ENCODE data around the gene ATP1A4. TPM values are rescaled to one million over a fixed set of nuclear protein-coding genes. Genes with fewer than 3 reads are reported as not detected.
A peak's percentile ranks its signal among the peaks of the same experiment; 100 is the strongest.

The ATP1A4 gene
- total RNA-seq, 1 experiment from 2014 or later = not detected

DNA sequence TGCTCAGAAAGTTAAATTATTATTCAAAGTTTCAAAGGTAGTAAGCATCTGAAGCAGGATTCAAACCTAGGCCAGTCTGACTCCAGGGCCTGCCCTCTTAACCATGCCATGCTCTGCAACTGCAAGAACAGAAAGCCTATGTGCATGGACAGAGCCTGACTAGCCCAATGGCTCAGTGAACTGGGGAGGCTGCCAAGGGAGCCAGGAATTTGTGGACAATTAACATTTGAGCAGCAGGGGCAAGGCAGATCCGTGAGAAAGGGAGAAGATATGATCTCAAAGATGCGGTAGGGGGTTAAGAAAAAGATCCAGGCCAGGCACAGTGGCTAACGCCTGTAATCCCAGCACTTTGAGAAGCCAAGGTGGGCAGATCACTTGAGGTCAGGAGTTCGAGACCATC lies 6.5 kb upstream of the ATP1A4 start:
- DNase-seq (ENCODE audit: low read depth) = no peak

DNA sequence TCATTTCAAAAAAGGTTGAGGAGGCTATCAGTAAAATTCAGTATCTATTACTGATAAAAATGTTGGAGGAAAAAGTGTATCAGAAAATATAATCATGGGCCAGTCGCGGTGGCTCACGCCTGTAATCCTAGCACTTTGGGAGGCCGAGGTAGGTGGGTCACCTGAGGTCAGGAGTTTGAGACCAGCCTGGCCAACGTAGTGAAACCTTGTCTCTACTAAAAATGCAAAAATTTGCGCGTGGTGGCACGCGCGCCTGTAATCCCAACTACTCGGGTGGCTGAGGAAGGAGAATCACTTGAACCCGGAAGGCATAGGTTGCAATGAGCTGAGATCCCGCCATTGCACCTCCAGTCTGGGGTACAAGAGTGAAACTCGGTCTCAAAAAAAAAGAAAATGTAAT lies 5.3 kb upstream of the ATP1A4 start:
- no peak for DNase-seq (ENCODE audit: low read depth)

DNA sequence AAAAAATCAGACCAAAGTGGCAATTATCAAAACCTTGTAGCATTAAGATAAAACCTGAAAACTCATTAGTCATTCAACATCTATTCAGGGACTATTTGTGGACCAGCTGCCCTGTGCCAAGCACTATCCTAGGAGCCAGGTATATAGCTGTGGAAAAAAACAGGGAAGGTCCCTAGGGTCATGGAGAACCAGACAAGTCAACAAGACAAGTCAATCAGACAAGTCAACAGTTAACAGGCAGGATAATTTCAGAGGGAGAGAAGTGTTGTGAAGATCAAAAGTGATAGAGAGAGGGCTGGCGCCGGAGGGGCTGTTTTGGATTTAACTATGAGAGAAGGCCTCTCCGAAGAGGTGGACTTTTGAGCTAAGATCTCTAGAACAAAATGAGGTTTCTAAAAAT lies 3.3 kb upstream of the ATP1A4 start:
- DNase-seq (ENCODE audit: low read depth) = no peak

DNA sequence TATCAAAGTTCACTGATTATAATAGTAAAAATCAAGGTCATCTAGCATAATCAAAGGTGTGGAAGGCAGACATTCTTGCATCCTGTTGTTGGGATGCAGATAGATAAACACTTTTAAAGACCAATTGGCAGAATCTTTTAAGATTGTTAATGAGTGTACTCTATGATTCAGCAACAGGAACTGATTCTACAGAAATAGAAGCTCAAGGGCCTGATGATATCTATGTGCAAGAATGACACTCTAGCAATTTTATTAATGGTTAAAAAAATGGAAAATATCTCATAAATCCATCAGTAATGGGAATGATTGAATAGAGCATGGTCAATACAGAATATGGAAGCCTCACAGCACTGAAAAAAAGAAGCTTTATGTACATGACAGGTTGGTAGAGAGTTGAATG lies 2.2 kb upstream of the ATP1A4 start:
- DNase-seq (ENCODE audit: low read depth) = no peak

DNA sequence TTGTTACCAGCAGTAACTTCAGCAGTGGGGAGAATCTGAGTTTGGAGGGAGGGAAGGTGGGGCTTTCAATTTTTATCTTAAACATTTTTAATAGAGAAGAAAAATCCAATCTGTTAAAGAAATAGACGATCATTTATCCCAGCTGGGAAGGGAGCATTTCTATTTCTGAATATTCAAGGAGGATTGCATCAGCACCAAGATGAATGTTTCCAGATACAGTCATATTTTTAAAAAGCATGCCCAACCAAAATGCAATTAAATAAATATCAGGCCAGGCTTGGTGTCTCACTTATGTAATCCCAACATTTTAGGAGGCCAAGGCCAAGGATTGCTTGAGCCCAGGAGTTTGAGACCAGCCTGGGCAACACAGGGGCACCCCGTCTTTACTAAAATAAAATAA lies 1.7 kb upstream of the ATP1A4 start:
- DNase-seq (ENCODE audit: low read depth) = peak; percentile 41

DNA sequence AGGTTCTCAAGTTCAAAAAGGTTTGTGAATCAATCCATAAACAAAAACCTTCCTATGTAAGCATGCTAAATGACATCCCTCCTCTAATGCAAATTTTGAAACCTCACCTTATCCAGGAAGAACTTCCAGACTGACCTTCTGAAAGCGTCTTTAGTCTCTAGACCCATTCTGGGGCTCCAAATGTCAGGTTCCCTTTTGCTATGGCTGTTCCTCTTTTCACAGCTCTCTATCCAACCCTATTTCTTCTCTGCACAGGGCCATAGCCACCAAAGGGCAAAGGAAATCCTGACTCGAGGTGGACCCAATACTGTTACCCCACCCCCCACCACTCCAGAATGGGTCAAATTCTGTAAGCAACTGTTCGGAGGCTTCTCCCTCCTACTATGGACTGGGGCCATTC lies 3.4 kb downstream of the ATP1A4 start:
- DNase-seq (ENCODE audit: low read depth) = no peak

DNA sequence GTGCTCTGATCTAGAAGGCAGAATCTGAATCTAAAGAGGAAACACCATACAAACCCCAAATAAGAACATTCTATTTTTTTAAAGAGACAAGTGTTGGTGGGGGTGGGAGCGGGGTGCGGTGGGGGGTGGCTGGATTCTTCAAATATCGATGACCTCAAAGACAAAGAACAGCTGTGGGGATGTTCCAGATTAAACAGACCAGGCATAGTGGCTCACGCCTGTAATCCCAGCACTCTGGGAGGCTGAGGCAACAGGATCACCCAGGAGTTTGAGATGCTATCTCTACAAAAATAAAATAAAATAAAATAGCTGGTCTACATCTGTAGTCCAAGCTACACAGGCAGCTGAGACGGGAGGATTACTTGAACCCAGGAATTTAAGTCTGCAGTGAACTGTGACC lies 5.0 kb downstream of the ATP1A4 start:
- no peak for DNase-seq (ENCODE audit: low read depth)

DNA sequence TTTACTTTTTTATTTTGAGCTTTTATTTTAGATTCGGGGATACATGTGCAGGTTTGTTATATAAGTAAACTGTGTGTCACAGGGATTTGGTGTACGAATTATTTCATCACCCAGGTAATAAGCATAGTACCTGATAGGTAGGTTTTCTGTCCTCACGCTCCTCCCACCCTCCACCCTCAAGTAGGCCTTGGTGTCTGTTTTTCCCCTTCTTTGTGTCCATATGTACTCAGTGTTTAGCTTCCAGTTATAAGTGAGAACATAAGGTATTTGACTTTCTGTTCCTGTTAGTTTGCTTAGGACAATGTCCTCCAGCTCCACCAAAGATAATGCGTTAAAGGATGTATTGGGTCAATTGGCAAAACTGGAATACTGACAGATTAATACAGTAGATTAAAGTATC lies 5.8 kb downstream of the ATP1A4 start:
- DNase-seq (ENCODE audit: low read depth) = no peak

DNA sequence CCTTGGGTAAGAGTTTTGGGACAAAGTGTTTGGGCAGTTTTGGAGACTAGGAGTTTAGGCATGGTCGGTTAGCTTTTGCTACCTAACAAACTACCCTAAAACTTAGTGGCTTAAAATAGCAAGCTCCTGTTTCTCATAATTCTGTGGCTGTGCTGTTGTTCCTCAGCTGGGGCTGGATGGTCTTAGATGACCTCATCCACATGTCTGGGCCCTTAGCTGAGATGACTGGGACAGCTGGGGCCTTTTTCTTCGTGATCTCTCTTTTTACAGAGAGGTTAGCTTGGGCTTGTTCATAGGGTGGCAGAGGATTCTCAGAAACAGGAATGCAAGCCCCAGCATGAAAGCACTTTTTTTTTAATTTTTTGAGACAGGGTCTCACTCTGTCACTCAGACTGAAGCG lies 6.6 kb downstream of the ATP1A4 start:
- DNase-seq (ENCODE audit: low read depth) = peak; percentile 73

DNA sequence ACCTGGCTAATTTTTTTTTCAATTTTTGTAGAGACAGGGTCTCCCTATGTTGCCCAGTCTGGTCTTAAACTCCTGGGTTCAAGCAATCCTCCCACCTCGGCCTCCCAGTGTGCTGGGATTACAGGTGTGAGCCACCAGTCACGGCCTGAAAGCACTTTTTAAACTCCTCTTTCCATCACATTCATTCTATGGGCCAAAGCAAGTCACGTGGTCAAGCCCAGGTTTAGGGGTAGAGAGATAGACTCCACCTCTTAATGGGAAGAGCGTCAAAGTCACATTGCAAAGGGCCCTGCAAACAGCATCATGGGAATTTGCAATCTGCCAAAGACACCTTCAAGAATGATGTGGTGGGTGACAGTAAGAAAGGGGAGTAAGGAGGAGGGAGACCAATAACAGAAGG lies 7.1 kb downstream of the ATP1A4 start:
- DNase-seq (ENCODE audit: low read depth) = no peak

DNA sequence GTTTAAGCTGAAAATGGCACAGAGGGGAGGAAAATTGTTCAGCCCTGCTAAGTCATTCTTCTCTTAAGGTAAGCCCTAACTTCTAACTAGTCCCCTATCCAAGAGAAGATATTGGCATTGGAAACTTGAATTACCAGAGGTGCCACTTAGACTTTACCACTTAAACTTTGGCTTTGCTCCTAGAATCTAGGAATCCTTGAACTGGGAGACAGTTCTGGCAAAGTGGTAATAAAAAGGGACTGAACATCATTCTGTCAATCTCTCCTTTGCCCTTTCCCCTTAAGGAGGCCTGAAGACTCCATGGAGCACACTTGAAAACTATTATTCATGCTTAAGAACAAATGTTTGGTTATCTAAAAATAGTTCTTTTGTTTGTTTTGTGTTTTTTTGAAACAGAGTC lies 8.4 kb downstream of the ATP1A4 start:
- peak; percentile 40 for DNase-seq (ENCODE audit: low read depth)

DNA sequence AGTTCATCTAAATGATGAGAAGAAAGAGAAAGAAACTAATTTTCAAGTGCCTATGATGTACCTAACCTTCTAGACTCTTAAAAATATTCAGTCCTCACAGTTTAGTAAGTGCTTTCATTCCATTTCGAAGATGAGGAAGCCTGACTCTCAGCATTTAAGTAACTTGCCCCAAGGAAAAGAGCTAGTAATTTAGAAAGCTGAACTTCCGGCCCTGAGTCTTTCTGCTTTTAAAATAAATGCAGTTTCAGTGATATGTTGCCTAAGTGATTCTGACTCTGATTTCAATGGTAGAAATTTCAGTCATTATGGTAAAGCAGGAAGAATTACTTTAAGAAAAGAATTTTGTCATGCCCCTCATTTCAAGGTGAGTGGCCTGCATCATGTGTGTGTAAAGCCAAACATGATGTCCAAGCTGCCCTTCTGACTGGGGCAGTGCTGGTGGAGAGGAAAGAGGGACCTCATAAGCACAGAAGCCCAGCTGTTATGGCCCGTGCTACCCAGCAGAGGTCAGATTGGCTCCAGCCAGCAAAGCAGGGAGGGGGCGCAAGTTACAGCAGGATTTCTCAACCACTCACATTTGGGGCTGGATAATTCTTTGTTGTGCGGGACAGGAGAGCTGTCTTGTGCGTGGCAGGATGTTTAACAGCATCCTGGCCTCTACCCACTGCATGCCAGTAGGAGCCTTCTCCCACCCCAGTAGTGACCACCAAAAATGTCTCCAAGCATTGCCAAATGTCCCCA lies 10.7 kb downstream of the ATP1A4 start:
- DNase-seq (ENCODE audit: low read depth) = peak; percentile 33

DNA sequence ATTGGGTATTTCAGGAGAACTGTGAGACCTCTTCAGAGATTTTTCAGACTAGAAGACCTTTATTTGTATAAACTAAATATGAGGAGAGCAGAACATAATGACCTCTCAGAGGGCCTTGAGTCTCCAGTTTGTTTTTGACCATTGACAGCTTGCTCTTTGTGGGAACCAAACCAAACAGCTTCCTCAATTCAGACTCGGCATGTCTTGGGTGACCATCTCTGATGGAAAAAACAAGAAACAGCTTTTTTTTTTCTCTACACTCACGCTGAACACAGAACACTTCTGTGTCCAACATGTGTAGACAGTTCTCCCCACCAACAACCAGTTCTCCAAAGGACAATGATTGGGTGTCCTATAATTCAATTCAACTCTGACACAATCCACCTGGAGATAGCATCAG lies 11.5 kb downstream of the ATP1A4 start:
- DNase-seq (ENCODE audit: low read depth) = no peak

DNA sequence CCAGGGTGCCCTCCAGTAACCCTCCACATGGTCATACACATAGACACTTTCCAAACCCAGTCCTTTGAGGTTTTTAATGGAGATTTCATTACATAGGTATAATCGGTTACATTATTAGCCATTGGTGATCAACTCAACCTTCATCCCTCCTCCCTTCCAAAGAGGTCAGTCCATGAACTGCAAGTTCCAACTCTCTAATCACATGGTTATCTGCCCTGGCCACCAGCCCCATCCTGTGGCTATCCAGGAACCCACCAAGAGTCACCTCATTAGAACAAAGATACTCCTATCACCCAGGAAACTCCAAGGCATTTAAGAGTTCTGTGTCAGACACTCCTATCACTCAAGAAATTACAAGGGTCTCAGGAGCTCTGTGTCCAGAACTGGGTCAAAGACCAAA lies 12.2 kb downstream of the ATP1A4 start:
- peak; percentile 34 for DNase-seq (ENCODE audit: low read depth)

DNA sequence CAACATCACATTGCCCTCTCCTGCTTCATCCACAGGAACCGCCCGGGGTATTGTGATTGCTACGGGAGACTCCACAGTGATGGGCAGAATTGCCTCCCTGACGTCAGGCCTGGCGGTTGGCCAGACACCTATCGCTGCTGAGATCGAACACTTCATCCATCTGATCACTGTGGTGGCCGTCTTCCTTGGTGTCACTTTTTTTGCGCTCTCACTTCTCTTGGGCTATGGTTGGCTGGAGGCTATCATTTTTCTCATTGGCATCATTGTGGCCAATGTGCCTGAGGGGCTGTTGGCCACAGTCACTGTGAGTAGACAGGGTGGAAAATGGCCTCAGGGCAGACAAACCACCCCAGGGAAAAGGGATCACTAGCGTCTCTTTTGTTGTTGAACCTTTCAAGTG lies 12.7 kb downstream of the ATP1A4 start:
- DNase-seq (ENCODE audit: low read depth) = no peak

DNA sequence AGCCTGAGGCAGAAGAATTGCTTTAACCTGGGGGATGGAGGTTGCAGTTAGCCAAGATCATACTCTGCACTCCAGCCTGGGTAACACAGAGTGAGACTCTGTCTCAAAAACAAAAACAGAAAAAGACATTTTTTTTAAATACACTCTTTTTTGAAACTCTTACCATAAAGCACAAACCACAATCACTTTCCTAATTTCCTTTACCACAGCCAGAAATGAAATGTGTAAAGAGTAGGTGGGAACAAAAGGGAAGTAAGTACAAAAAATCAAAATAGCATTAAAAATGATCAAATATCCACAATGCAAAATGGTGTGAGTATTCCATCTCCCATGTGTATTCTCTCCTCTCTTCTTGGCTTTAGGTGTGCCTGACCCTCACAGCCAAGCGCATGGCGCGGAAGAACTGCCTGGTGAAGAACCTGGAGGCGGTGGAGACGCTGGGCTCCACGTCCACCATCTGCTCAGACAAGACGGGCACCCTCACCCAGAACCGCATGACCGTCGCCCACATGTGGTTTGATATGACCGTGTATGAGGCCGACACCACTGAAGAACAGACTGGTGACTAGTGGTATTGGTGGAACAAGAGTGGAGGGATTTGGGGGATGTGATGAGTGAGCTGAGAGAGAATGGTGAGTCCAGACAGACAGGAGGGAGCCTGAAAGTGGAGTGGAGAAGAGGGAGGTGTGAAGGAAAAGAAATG lies 14.9 kb downstream of the ATP1A4 start:
- DNase-seq (ENCODE audit: low read depth) = no peak

DNA sequence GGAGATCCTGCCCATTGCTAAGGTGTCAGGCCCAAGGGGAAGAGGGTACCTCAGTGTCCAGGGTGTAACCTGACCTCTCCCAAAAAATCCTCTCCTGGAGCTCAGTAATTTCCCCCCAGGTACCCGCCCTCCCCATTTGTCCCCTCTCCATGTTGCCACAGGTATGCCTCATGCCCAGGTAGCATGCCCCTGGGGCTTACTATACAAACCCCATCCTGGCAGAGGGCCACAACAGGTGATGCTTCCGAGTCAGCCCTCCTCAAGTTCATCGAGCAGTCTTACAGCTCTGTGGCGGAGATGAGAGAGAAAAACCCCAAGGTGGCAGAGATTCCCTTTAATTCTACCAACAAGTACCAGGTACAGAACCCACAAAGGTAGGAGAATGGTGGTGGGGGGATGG lies 15.7 kb downstream of the ATP1A4 start:
- DNase-seq (ENCODE audit: low read depth) = no peak

DNA sequence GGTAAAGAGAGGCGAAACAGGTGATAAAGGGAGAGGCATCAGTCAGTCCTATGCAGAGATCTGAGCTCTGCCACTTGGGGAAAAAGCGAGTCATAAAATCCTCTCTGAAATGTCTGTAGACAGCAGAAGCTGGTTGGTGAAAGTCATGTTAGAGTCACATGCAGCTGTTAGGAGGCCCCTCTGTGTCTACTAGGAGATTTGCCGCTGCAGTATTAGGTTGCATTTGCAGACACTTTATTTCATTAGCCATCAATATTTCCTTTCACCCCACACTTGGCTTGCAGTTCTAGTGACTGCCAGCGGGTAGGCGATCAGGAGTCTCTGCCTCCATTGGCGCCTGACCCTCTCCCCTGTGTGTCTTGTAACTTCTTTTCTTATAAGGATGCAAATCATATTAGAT lies 16.2 kb downstream of the ATP1A4 start:
- peak; percentile 85 for DNase-seq (ENCODE audit: low read depth)

DNA sequence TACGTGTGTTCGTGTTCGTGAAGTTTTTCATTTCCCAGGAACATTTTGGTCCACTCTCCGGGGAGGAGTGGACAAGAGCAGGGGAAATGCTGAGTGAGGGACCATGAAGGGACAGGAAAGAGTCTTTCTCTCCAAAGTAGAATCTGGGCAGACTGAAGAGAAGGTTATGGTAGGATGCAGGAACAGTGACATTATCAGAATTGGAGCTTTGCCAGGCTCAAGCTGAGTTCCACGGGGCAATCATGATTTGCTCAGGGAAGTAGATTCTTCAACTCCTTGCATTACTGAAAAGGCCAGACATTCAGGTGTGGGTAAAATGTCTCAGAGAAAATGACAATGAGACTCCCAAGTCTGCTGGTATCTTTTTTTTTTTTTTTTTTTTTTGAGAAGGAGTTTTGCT lies 16.6 kb downstream of the ATP1A4 start:
- no peak for DNase-seq (ENCODE audit: low read depth)

DNA sequence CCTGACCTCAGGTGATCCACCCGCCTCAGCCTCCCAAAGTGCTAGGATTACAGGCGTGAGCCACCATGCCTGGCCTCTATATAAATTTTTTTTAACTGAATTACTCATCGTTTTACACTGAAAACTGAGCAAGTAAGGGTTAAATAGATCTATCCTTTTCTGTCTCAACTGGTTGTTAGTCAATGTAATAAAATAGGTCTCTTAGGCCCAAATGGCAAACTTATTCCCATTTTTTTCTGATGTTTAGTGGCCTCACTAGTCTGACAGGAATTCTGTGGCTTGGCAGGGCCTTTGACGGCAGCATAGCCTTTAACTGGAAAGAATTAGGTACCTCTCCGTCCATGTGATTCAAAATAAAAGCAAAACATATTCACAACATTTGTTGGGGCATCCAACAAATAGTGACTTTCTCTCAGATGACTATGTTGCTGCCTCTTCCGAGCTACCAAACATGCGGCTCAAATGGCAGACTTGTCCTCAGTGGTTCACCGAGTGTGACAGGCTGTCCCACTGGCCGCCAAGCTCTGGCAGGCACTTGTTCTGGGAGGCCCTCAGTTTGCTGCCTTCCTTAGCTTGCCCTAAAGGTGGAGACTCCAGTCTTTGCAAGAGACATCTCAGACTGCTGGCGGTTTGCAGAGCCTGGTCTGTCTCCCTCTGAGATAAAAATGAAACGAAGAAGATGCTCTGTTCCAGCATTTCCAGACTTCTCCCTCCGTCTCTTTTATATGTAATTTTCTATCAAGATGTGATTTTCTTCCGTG lies 17.4 kb downstream of the ATP1A4 start:
- DNase-seq (ENCODE audit: low read depth) = peak; percentile 20

DNA sequence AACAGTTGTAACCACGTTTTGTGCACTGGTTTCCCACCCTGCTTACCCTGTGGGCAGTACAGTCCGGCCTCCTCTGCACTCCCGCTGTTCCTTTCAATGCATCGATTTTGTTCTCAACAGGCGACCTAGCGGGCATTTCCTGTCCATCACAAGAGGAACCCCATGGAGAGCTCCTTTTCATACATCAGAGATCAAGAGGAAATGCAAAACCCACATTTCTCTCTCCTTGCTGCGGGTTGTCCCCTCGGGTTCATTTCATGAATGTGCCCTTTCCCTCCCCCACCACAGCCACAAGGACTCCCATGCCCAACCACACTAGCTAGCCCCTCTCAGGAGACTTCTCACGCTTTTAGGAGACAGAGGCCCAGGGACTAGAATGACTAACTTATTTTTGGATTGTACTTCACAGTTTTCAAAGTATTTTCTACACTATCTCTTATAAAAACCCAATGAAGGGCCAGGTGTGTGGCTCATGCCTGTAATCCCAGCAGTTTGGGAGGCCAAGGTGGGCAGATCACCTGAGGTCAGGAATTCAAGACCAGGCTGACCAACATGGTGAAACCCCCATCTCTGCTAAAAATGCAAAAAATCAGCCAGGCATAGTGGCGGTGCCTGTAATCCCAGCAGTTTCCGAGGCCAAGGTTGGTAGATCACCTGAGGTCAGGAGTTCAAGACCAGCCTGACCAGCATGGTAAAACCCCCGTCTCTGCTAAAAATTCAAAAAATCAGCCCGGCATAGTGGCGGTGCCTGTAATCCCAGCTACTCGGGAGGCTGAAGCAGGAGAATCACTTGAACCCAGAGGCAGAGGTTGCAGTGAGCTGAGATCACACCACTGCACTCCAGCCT lies 18.4 kb downstream of the ATP1A4 start:
- no peak for DNase-seq (ENCODE audit: low read depth)

DNA sequence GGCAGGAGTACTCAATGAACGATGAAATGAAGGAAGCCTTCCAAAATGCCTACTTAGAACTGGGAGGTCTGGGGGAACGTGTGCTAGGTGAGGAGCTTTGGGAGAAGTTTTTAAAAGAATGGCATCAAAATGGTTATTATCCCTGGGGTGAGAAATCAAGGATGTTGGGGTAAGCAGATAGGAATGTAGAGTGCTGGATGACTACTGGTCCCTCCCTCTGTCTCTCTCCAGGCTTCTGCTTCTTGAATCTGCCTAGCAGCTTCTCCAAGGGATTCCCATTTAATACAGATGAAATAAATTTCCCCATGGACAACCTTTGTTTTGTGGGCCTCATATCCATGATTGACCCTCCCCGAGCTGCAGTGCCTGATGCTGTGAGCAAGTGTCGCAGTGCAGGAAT lies 20.0 kb downstream of the ATP1A4 start:
- DNase-seq (ENCODE audit: low read depth) = peak; percentile 37
